ENCODE measurements around the gene MAZ. TPM values are rescaled to one million over a fixed set of nuclear protein-coding genes. Genes with fewer than 3 reads are reported as not detected.
A peak's percentile ranks its signal among the peaks of the same experiment; 100 is the strongest.

MAZ gene
- total RNA-seq, 1 donor from 2014 or later = 109 TPM

GRCh38 chr16:29809850-29810698 lies 3.7 kb downstream of the MAZ start:
- DNase-seq = no peak

GRCh38 chr16:29810699-29811169 lies 4.4 kb downstream of the MAZ start:
- DNase-seq = no peak

GRCh38 chr16:29811170-29811895 lies 5.0 kb downstream of the MAZ start:
- peak; percentile 96 for DNase-seq

- DNase-seq = peak; percentile 91
Observed at GRCh38 chr16:29811896-29812665, 5.8 kb downstream of the MAZ start, which contains the start of gene PRRT2. Gene PRRT2, plus strand, starts transcription at chr16:29812193. Its CDS starts 862 bp downstream, at chr16:29813055.

GRCh38 chr16:29812754-29813643 lies 6.7 kb downstream of the MAZ start:
- DNase-seq = no peak

- no peak for DNase-seq
Observed at GRCh38 chr16:29813644-29814562, 7.6 kb downstream of the MAZ start.

- DNase-seq = no peak
Observed at GRCh38 chr16:29814592-29814991, 8.3 kb downstream of the MAZ start.

- DNase-seq = no peak
Observed at GRCh38 chr16:29815032-29815721, 8.8 kb downstream of the MAZ start.

GRCh38 chr16:29815793-29816693 lies 9.7 kb downstream of the MAZ start, which contains the start of gene PAGR1:
Gene PAGR1, plus strand, starts transcription at chr16:29816152. Its CDS starts 374 bp downstream, at chr16:29816526.
- peak; percentile 100 for DNase-seq

GRCh38 chr16:29816694-29817441 lies 10.5 kb downstream of the MAZ start:
- peak; percentile 73 for DNase-seq

GRCh38 chr16:29818082-29818481 lies 11.8 kb downstream of the MAZ start:
- DNase-seq = no peak

- DNase-seq = no peak
Observed at GRCh38 chr16:29819506-29819905, 13.2 kb downstream of the MAZ start.

GRCh38 chr16:29820271-29820701 lies 14.0 kb downstream of the MAZ start, which contains the start of gene MVP:
Gene MVP, plus strand, starts transcription at chr16:29820462. Its CDS starts 10,088 bp downstream, at chr16:29830550.
- peak; percentile 82 for DNase-seq

- no peak for DNase-seq
Observed at GRCh38 chr16:29820730-29821642, 14.7 kb downstream of the MAZ start.

GRCh38 chr16:29821643-29822115 lies 15.3 kb downstream of the MAZ start:
- DNase-seq = no peak

GRCh38 chr16:29824589-29825144 lies 18.3 kb downstream of the MAZ start:
- no peak for DNase-seq
